HEK293 (cell line): ENCODE results near the gene WNT9B.

Experiments used
- ZNF221 ChIP-seq: fragments of 450-650 bp; formaldehyde crosslinking; IDR thresholded peaks from 2 replicates; pipeline ENCODE4 v1.5.1; 2017; ENCODE audit warnings: missing biosample characterization, missing genetic modification characterization, borderline replicate concordance
- ZNF555 ChIP-seq: fragments of 450-650 bp; formaldehyde crosslinking; conservative IDR thresholded peaks from 2 replicates; pipeline ENCODE4 v1.5.1; 2017; ENCODE audit warnings: missing biosample characterization, mild to moderate bottlenecking, missing genetic modification characterization, inconsistent platforms
- TF ChIP-seq, protein P1 (sequence below): fragments of 450-650 bp; formaldehyde crosslinking; optimal IDR thresholded peaks from 2 replicates; pipeline ENCODE3; 2016; ENCODE audit warnings: missing biosample characterization, mild to moderate bottlenecking, missing genetic modification characterization
- TF ChIP-seq, protein P2 (sequence below): fragments of 450-650 bp; formaldehyde crosslinking; IDR thresholded peaks from 2 replicates; pipeline ENCODE4 v1.5.1; 2017; ENCODE audit warnings: missing biosample characterization, missing genetic modification characterization

DNA sequence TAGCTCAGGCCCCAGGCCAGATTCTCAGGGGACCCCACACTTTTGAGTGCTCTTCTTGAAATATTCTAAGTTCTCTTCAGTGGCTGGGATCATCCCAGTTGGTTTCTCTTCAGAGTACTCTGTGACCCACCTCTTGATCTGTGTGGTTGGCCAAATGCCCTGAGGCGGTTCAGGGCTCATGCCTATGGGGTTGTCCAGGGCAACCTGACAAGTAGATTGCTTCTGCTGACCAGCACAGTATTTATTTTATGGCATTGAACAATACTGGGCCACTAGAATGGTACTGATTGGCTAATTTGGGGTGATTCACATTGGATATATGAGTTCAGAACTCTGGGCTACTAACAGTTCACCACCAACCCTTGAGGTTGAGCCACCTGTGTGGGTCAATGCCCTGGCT lies 64.2 kb downstream of the WNT9B start:
- TF ChIP-seq, protein P1, sequence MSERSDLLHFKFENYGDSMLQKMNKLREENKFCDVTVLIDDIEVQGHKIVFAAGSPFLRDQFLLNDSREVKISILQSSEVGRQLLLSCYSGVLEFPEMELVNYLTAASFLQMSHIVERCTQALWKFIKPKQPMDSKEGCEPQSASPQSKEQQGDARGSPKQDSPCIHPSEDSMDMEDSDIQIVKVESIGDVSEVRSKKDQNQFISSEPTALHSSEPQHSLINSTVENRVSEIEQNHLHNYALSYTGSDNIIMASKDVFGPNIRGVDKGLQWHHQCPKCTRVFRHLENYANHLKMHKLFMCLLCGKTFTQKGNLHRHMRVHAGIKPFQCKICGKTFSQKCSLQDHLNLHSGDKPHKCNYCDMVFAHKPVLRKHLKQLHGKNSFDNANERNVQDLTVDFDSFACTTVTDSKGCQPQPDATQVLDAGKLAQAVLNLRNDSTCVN (tag by site-specific recombination): no peak
- TF ChIP-seq ZNF221 (tag by site-specific recombination): no peak
- no peak for TF ChIP-seq ZNF555 (tag by site-specific recombination)
- TF ChIP-seq, protein P2, sequence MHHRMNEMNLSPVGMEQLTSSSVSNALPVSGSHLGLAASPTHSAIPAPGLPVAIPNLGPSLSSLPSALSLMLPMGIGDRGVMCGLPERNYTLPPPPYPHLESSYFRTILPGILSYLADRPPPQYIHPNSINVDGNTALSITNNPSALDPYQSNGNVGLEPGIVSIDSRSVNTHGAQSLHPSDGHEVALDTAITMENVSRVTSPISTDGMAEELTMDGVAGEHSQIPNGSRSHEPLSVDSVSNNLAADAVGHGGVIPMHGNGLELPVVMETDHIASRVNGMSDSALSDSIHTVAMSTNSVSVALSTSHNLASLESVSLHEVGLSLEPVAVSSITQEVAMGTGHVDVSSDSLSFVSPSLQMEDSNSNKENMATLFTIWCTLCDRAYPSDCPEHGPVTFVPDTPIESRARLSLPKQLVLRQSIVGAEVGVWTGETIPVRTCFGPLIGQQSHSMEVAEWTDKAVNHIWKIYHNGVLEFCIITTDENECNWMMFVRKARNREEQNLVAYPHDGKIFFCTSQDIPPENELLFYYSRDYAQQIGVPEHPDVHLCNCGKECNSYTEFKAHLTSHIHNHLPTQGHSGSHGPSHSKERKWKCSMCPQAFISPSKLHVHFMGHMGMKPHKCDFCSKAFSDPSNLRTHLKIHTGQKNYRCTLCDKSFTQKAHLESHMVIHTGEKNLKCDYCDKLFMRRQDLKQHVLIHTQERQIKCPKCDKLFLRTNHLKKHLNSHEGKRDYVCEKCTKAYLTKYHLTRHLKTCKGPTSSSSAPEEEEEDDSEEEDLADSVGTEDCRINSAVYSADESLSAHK (tag by site-specific recombination): no peak
